HG02840 (cell line): Measurements from ENCODE around the gene RNU5D-1.
"Not testable (repeated sequence)": the region's sequence is repeated elsewhere in the genome, so short reads cannot be mapped to it uniquely, and the experiment has no call there.

Experiments
- ATAC-seq: cut with Tn5 transposase; IDR thresholded peaks from one replicate; pipeline ENCODE4 v1.9.1; 2021; ENCODE audit warnings: mild to moderate bottlenecking, moderate library complexity, moderate number of reproducible peaks; ENCODE audit not compliant: unreplicated experiment, low FRiP score

RNU5D-1 gene

DNA sequence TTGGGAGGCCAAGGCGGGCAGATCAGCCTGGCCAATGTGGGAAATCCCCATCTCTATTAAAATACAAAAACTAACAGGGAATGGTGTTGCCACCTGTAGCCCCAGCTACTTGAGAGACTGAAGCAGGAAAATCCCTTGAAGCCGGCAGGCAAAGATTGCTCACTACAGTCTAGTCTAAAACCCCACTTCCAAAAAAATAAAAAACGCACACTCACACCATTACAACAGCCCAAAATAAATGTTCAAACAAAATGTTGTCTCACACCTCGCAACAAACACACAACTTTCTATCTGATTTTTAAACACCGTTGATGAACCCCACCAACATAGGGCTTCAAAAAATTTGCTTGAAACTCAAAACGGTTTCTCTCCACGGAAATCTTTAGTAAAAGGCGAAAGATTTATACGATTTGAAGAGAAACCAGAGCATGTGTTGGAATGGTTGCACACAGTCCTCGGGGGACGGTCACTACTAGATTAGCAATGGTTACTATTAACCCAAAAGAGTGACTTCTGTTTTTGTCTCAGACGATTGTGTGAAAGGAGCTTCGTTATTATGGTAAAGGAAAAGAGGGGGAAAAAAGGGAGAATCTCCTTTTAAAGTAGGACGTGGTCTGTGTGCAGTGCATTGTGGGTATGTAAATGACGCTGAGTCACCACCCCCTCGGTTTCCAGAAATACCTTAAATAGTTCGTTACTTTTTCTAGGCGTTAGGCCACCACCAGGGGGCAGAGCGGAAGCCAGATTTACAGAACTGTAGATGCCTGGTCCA, at the start of gene RNU5D-1:
Gene RNU5D-1 (minus strand): TSS at position 430 of the 772 bp plus-strand sequence.
- peak; percentile 68 for ATAC-seq

GRCh38 chr1:44780583-44781121, 49.7 kb upstream of the RNU5D-1 start:
- no peak for ATAC-seq

- no peak for ATAC-seq
Measured at GRCh38 chr1:44778705-44779576, 48.0 kb upstream of the RNU5D-1 start.

GRCh38 chr1:44777969-44778635, 47.1 kb upstream of the RNU5D-1 start:
- no peak for ATAC-seq

- no peak for ATAC-seq
Measured at GRCh38 chr1:44777547-44777946, 46.6 kb upstream of the RNU5D-1 start.

GRCh38 chr1:44776730-44777068, 45.7 kb upstream of the RNU5D-1 start:
- ATAC-seq: no peak

GRCh38 chr1:44775930-44776729, 45.2 kb upstream of the RNU5D-1 start:
- peak; percentile 9 for ATAC-seq

GRCh38 chr1:44775078-44775929, 44.3 kb upstream of the RNU5D-1 start, which contains the start of gene RPS8:
TSS of gene RPS8 (plus strand) at chr1:44775540. CDS start at chr1:44775597, 57 bp downstream.
- peak; percentile 66 for ATAC-seq

- ATAC-seq: not testable (repeated sequence)
Measured at GRCh38 chr1:44766421-44766820, 35.5 kb upstream of the RNU5D-1 start.

- no peak for ATAC-seq
Measured at GRCh38 chr1:44760876-44761275, 29.9 kb upstream of the RNU5D-1 start.

DNA sequence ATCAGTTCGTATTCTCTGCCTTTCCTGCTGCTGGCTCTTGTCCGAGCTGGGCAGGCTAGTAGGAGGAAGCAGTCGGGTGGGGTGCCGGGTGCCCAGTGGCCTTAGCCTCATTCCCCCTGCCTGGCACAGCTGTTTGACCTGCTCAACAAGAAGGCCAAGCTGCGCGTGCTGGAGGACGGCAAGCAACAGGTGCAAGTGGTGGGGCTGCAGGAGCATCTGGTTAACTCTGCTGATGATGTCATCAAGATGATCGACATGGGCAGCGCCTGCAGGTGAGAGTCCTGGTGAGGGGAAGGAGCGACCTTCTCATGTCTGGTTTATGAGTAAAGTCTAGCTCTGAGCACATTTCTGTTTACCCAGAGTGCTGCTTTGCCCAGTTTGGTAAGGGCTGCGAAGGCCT, 28.1 kb upstream of the RNU5D-1 start:
- no peak for ATAC-seq

DNA sequence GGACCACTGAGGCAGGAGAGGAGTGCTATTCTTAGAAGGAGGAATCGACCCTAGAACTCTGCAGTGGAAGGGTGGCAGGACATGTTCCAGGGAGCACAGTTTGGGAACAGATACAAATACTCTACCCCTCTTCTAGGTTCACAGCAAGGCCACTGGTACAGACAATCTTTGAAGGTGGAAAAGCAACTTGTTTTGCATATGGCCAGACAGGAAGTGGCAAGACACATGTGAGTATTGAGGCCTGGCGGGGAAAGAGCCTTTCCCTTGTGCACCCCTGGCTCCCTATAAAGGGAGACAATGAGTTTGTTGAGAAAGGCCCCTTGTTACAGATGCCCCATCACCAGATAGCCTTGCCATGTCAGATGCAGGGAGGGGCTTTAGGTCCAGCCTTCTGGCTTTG, 26.4 kb upstream of the RNU5D-1 start:
- ATAC-seq: no peak

- ATAC-seq: no peak
Measured at GRCh38 chr1:44747878-44748277, 16.9 kb upstream of the RNU5D-1 start.

DNA sequence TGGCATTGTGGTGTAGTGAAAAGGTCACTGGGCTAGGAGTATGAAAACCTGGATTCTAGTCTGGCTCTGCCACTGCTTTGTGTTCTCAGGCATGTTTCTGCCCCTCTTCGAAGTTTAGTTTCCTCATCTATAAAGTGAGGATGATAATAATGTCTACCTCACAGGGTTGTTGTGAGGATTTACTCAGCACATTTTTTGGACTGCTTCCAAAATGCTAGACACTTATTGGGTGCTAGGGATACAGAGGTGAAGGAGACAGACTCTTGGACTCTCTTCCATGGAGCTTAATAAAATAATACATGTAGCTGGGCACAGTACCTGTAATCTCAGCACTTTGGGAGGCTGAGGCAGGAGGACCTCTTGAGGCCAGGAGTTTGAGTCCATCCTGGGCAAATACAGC, 12.2 kb upstream of the RNU5D-1 start:
- no peak for ATAC-seq

DNA sequence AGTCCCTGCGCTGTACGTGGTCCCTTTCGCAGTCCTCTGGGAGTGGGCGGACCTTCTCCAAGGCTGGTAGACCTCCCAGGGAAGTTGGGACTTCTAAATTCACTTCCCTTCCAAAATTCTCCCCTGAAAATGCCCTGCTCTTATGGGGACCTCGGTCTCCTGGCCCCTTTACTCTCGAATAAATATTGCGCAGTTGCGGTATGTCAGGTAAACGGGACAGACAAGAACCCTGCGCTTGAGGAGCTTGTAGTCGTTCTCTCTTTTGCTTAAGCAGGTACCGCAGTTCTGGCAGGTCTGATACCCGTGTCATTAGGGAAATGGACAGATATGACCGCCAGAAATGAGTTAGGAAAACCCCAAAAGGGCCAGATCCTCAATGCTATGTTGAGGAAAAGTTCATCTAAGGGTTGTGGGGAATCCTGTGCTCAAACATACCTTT, 9.2 kb upstream of the RNU5D-1 start:
- no peak for ATAC-seq

DNA sequence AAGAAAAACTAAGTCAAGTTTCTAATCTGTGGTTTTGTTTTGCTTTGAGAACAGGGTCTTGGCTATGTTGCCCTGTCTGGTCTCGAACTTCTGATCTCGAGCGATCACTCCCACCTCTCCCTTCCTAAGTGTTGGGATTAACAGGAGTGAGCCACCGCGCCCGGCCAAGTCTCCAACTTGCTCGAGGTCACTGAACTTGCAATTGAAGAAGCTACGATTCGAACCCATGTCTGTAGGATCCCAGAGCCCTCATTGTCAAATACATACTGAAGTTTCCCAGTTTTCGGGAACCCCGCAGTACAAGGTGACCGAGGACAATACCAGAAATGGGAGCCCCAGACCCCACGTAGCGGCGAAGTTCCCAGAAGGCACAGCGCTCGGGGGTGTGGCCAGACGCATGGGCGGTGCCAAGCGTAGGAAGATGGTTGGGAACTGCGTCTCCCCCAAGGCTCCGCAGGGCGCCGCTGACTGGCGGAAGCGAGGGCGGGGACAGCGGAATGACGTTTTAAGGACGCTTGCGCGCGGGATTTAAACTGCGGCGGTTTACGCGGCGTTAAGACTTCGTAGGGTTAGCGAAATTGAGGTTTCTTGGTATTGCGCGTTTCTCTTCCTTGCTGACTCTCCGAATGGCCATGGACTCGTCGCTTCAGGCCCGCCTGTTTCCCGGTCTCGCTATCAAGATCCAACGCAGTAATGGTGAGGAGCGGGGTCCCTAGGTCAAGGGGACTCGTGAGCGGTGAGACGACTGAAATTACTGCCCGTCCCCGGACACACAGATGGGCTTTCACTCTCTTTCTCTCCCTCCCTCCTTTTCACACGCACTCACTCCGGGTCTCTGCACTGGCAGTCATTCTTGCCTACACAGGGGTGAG, 8.6 kb upstream of the RNU5D-1 start, which contains the start of gene KIF2C:
Gene KIF2C (plus strand): TSS at position 531 of the 872 bp plus-strand sequence. CDS start 96 bp downstream, at position 627.
- ATAC-seq: peak; percentile 92

- ATAC-seq: not testable (repeated sequence)
Measured at GRCh38 chr1:44738953-44739306, 8.0 kb upstream of the RNU5D-1 start.

DNA sequence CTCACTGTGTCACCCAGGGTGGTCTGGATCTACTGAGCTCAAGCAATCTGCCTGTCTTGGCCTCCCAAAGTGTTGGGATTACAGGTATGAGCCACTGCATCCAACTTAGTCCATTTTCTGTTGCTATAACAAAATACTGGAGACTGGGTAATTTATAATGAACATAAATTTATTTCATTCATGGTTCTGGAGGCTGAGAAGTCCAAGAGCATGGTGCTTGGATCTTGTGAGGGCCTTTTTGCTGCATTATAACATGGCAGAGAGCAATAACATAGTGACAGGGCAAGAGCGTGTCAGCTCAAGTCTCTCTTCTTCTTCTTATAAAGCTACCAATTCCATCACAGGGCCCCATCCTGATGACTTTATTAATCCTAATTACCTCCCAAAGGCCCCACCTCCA, 5.0 kb upstream of the RNU5D-1 start:
- ATAC-seq: no peak
